ENCODE results near the gene CDH20.
"Not testable (repeated sequence)": the region's sequence is repeated elsewhere in the genome, so short reads cannot be mapped to it uniquely, and the experiment has no call there.

Gene CDH20

DNA sequence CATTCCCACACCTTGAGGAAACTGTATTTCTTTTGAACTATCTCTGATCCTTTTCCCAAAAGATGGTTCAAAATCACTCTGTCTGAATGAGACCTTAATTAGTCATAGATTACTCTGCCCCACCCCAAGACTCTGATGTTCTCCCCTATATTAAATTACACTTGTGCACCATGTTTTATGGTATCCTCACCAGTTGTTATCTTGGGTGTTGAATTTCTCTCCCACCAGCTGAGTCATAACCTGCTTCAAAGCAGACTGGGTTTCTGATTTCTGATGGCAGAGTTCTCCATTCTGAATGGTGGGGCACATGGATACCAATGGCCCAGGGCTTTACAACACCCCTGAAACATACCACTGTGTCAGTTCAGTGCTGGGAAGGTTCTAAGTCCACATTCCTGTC is 15.0 kb downstream of the CDH20 start:
- no peak for DNase-seq (ENCODE audit: low read depth)

DNA sequence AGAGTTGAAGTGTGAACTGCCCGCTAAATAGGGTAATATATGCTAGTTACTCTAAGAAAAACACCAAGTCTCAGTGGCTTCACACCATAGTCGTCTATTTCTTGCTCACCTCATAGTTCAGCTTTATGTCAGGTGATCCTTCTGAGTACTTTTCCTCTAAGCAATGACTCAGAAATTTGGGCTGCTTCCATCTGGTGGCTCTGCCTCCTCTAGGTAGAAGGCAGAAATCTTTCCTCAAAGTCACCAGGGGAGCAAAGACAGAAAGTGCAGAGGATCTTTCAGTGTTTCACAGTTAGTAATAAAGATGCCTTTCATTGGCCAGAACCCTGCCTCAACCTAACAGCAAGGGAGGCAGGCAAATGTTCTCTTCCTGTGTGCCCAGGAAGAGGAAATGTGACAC is 17.3 kb downstream of the CDH20 start:
- no peak for DNase-seq (ENCODE audit: low read depth)

DNA sequence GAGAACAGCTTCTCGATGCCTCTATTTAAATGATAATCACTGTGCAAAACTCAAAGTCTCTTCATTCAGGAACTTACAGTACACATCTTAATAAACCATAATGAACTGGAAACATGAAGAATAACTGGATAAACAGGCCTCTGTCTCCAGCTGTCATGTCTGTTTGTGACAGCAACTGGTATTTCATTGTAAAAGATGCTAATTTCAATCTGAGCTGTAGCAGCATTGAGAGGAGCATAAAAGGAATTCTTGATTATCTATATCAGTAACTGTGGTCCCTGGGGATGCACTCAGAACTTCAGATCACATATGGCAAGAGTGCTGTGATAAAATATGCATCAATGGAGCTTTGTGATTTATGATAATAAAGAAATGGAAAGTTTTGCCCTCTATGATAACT is 18.8 kb downstream of the CDH20 start:
- no peak for DNase-seq (ENCODE audit: low read depth)

DNA sequence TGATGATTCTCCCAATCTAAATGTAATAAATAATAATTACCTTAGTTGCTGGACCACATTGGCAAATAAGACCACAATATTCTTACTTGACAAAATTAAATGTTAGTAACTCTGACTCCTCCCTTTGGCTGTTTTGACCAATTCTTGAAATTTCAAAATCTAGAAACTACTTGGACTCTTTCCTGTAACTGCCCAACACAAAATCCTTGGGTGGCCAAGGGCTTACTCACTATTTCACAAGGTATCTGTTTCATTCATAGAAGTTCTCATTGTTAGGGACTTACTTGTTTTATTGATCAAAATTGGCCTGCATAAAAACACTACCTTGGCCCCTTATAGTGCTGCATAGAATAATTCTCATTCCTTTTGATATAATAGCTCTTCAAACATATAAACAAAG is 19.4 kb downstream of the CDH20 start:
- DNase-seq (ENCODE audit: low read depth): no peak

DNA sequence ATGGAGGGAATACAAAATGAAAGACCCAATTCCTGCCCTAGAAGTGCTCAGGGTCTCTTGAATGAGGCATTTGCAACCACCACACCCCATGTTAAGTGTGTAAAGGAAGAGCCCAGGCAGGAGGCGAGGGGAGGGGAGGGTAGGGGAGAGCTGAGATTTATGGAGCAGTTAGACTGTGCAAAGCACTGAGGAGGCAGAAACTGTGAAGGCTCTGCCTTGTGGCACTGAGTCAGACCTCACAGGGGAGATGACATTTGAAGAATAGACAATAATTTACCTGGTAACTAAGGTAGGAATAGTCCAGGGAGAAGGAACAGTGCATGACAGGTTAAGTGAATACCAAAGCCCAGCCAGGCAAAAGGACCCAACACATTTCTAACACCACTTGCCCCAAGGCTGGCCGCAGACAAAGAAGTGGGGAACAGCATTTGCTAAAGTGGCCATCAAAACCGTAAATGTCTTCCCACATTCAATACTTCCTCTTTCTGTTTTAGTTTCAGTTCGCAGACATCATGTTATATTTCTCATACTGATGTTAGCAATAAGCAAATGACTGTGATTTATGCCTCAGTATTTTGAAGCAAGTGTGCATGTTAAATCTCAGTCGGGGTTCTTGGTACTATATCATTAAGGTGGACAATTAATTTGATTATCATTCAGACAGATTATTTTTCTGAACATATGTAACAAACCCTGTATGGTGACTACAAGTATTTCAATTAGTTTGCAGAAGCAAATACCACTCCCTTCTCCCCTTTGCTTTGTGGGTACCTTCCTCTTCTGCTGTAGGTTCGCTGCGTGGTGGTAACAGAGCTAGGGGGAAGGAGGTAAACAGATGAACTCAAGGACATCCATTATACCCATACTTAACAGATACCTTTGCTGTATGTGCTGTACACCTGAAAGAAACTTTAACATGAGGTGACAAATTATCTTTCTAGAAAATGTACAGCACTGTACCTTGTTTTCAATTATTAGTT is 27.5 kb downstream of the CDH20 start:
- no peak for DNase-seq (ENCODE audit: low read depth)

DNA sequence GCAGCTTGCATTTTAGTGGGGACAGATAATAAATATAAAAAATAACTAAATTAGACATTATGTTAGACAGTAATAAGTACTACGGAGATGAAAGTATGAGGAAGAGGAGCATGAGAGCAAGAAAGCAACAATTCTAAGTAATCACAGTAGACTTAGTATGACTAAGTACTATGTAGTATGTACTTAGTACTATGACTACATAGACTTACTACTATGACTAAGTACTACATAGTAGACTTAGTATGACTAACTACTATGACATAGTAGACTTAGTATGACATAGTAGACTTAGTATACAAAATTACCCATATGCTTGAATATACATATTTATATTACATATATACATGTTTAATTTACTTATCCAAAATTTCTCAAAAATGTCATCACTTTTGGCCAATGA is 29.3 kb downstream of the CDH20 start:
- DNase-seq (ENCODE audit: low read depth): no peak

DNA sequence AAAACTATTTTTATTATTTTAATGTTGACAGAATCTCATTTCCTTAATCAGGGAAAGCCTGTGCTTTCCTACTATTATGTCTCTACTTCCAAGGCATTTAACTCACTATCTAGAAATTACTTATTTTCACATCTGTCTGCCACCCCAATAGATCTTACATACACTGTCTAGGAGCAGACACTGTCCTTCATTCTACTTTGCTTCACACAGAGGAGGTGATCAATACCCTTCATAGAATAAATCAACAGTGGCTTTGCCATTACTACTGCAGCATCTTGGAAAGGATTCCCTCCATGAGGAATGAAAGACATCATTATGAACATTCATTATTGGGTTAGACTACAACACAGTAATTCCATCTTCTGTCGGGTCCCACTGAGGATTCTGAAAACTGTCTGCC is 31.7 kb downstream of the CDH20 start:
- no peak for DNase-seq (ENCODE audit: low read depth)

DNA sequence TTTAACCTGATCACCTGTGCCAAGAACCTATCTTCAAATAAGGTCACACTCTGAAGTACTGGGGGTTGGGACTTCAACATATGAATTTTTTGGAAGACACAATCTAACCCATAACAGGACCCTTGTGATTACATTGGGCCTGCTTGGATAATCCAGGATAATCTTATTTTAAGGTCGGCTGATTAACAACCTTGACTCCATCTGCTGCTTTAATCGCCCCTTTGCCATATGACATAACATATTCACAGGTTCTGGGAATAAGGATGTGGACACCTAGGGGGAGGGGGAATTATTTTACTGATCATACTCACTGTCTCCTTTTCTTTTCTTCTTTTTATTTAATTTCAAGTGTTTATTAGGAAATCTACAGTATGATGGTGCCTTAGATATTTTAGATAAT is 34.8 kb downstream of the CDH20 start:
- no peak for DNase-seq (ENCODE audit: low read depth)

DNA sequence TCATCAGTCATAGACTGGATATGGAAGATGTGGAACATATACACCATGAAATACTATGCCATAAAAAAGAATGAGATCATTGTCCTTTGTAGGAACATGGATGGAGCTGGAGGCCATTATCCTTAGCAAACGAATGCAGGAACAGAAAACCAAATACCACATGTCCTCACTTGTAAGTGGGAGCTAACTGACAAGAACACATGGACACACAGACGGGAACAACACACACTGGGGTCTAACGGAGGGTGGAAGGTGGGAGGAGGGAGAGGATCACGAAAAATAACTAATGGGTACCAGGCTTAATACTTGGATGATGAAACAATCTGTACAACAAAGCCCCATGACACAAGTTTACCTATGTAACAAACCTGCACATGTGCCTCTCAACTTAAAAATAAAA is 36.4 kb downstream of the CDH20 start:
- DNase-seq (ENCODE audit: low read depth): not testable (repeated sequence)

DNA sequence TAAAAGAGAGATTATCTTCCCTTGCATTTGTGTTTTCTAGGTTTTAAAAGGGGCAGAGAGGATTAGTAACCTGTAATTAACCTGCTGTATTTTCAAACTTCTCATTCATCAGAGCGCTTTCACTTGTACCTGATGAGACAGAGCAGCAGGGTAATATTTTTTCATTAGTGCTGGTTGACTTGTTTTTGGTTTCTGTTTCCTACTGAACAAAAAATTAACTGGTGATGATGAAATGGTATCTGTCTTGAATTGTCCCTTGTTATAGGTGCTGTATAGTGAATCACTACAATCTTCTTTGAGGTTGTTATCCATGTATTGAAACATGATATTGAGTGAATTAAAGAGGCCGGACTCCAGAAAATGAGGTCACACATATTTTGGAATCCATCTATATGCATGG is 37.9 kb downstream of the CDH20 start:
- DNase-seq (ENCODE audit: low read depth): no peak

DNA sequence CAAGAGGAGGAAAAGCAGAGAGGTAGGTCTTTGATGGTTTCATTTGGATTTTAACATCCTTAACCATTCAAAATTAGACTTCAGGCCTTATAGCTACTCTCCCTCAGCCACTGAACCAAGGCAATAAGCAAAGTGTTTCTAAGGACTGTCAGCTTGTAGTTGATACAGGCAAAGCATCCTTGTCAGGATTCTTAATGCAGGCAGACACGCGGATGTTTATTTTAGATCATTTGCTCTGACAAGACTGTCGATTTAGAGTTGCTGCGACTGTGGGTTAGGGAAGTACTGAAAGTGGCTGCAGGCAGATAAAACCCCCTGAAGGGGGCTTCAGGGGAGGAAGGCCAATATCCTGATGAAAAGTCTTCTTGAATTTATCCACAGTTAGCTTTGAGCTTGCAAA is 46.6 kb downstream of the CDH20 start:
- DNase-seq (ENCODE audit: low read depth): no peak

DNA sequence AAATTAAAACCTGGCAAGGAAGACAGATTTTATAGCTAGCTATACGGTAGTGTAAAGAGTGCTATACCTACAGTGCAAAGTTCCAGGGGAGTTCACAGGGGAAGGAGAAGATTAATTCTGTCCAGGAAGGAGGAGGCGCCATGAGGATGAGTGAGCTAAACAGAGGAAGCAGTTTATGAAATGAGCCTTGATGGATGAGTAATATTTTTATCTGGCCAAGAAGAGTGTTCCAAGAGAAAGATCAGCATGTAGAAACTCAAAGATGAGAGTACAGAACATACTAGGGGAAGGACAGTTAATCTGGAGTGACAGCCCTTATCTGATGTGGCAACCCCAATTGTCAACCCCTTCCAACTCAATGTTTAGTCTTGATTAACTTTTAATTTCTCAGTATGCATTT is 54.8 kb downstream of the CDH20 start:
- no peak for DNase-seq (ENCODE audit: low read depth)

DNA sequence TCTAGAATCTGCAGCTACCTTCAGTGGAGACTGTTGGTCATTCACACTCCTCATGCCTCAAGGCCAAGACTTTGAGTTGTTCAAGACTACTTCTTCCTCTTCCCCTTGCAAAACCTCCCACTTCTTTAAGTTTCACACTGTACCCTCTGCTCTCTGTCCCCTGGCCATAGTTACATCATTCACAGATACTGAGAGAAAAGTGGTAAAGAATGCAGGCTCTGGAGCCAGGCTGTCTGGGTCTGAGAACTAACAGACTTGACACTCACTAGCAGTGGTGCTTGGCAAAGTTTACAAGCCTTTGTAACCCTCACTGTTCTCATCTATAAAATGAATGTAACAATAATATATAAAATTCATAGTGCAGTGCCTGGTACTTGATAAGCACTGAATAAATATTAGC is 61.8 kb downstream of the CDH20 start:
- no peak for DNase-seq (ENCODE audit: low read depth)

DNA sequence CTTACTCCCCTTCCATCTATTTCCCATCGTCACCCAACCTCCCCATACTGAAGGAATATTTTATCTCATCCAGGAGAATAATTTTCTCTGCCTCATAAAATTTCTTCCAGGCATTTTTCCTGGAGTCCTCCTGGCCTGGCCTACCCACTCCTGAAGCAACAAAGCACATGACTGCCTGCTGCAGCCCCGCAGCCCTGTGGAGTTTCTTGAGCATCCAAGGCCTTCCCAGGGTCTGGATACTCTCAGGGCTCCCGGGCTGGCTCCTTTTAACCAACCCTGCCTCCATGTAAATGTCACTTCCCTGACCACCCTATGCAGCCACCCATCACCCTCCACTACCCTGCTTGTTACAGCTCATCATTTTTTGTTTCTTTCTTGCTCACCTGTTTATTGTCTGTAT is 64.0 kb downstream of the CDH20 start:
- DNase-seq (ENCODE audit: low read depth): no peak

DNA sequence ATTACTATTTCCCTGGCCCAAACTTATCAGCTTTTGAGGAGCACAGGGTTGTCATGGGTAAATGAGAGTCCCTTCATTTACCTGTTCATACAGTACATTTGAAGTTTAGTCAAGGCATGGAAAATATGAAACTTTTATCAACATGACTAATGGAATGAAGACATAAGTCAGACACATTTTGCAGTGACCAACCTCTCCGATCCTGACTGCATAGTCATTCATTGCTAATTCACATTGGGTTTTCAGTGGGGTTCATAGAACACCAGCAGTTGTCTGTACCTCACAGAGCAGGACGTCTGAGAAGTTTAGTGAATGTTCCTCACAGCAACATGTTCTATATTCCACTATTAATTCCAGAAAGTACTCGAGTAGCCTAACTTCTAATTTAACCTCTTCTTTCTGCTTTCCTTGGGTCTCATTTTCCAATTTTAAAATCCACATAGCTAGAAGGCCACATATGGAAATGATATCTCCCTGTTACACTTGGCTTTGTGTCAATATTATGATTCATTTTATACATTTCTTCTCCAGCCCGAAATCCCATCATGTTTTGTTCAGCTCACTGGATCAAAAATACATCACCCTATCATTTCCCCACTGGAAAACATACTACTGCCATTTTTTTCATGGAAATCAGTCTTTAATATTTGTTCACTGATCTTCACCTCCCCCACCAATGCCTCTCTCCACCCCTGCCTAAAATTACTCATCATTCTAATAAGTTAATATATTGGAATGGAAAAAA is 65.9 kb downstream of the CDH20 start:
- no peak for DNase-seq (ENCODE audit: low read depth)

DNA sequence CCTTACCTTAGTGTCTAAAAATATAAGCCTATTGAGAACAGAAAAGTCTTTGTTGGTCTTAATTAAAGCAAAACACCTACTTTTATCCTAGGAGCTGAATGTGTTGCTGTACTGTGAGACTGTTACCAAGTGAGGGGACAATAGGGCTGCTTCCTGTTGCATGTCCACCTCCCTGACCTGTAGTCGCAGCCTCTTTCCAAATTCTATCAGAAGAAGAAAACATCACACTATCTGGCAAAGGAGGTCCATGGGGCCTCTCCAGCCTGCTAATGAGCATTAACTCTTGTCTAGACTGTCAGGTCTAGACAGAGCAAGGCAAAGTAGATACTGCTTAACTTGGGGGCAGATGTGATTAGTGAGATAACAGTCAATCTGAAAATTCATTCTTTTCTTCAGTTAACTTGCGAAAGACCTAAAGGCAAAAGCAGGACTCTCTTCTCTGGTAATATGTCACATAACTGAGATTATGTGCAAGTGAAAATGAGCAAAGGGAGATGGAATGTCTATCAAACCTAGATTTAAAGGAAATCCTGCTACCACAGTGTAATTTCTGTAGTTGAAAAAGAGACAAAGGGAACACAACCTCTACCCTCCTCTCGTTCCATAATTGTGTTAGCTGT is 66.9 kb downstream of the CDH20 start:
- no peak for DNase-seq (ENCODE audit: low read depth)

DNA sequence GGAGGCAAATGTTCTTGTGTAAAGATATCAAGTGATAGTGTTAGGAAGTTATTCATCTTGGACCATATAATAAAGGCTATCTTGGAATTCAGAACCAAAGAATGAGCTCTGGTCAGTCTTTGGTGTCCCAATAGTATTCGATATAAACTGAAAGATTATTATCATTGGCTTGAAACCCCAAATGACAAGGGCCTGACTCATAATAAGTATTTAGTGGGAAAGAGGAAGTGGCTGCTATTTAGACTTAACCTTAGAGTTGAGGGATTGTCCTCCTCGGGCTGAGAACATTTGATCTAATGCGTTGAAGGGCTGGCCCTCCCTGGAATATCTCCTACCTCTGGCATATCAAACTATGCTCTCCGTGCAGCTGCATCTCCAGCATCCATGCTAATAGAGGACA is 67.5 kb downstream of the CDH20 start:
- DNase-seq (ENCODE audit: low read depth): no peak

DNA sequence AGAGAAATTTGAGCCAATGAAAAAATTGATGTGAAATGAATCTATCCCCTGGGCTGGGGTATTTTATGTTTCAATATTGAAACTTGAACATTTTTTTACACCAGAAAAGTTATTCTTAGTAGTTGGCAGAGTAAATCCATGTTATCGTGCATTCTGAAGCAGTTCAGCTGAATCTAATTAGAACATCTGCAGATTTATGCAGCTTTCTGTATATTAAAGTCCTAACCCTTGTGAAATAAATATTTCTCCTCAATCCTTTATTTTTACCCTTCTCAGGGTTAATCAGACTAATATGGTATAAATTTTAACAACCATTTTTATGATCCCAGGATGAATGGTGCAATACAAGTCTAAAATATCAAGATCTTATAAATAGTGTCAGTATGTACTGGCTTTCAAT is 69.5 kb downstream of the CDH20 start:
- DNase-seq (ENCODE audit: low read depth): no peak

DNA sequence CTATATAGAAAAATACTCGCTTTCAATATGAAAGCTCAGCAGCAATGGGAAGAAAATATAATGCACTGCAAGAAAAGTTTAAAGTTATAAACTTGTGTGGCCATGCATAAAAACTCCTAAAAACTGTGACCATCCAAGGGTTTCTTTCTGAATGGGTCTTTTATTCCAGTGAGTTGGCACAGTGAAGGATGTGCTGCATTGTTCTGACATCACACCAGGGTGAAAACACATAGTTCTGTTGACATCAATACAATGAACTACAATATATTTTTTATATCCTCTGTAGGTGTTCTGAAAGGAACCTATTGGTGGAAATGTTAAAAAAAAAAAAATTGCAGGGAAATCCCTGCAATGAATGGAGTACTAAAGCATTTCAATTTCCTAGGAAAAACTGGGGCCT is 80.2 kb downstream of the CDH20 start:
- no peak for DNase-seq (ENCODE audit: low read depth)

DNA sequence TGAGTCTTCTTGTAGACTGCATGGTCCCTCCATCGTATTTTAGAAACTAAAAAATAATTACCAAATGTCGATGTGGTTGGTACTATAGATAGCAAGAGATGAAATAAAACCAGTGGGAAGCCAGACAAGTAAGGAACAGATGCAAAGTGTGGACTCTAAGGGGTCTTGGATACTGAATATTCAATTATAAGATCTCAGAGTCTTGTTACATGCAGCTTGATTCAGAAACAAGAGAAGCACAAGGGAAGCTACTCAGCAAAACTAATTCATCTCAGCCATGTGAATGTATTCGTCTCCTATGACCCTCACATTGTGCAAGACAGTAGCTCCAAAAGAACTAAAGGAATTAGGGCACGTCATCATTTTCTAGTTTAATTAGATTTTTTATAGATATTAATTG is 80.9 kb downstream of the CDH20 start:
- no peak for DNase-seq (ENCODE audit: low read depth)

DNA sequence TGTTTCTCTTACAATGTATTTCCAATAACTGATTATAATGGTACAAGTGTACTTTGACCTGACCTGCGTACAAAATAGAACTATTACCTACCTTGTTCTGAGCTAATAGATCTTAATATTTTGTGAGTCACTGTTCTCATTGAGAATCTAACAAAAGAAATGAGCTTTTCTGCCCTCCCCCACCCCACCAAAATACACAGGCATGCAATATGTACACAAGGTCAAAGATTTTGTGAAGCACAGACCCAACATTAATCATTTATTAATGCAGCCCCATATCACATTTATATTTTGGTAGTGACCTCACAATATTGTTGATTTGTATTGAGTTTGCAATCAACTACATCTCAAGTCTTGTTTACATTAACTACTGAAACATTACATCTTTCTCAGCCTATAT is 86.5 kb downstream of the CDH20 start:
- DNase-seq (ENCODE audit: low read depth): no peak

DNA sequence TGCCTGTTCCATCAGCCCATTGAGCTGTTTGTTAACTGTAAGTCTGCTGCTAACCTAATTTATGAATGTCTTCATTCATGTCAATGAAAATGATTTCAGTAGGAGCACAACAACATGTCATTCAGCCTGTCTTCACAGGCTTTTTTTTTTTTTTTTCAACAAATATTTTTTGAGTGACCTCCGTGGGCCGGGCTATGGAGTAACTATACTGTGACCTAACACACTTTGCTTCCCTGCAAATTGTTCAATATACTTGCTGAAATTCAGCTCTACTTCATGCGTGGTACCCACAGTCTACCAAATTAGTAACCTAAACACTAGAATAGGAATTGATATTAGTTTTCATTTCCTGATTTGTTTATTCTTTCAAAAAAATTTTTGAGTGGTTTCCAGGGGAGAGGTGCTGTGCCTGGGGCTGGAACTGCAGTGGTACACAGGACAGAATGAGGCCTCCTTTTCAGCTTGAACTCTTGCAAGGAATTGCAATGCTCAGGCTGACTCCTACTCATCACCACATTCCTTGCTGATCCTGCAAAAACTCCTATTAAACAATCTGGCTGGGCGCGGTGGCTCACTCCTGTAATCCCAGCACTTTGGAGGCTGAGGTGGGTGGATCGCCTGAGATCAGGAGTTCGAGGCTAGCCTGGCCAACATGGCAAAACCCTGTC is 87.1 kb downstream of the CDH20 start:
- no peak for DNase-seq (ENCODE audit: low read depth)
